Stimulated activated naive CD8-positive, alpha-beta T cell treated with anti-CD3 and anti-CD28 coated beads, Interleukin-15, Interleukin-2, amounts not matched to agents 100 U/mL and 50 U/mL, for 24 hours (primary cell): ENCODE measurements around the gene SCLT1.

Source experiments
- ATAC-seq: fragments of 150-1000 bp; cut with Tn5 transposase; one replicate; pipeline ENCODE4 v1.10.0; 2021
- DNase-seq: peaks from one replicate; pipeline ENCODE4 v3.0.0; 2021

The SCLT1 gene

GRCh38 chr4:128957459-128957858 is 135.9 kb downstream of the SCLT1 start:
- DNase-seq (no peak), ATAC-seq (no peak)

DNA sequence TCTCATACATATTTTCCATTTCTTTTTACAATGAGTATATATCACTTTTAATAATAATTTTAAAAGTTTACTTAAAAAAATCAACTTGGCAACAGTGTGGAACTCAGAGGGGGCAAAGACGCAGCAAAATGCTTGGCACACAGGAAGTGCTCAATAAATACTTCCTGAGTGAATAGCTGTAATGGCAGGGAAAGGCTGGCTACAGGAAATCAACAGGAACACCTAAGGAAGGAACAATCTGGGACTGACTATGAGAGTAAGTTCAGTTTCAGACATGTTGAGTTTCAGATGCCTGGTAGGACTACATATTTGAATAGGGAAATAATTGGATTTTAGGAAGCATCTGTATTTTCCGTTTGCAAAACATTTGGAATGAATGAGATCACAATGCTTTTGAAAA is 137.6 kb downstream of the SCLT1 start:
- DNase-seq (no peak), ATAC-seq (no peak)

GRCh38 chr4:128954941-128955340 is 138.4 kb downstream of the SCLT1 start:
- DNase-seq (no peak), ATAC-seq (no peak)

GRCh38 chr4:128951316-128951715 is 142.0 kb downstream of the SCLT1 start:
- no peak for DNase-seq
- no peak for ATAC-seq

- ATAC-seq (no peak), DNase-seq (no peak)
These were observed 142.5 kb downstream of the SCLT1 start for GRCh38 chr4:128950796-128951195.

GRCh38 chr4:128946916-128947315 is 146.4 kb downstream of the SCLT1 start:
- DNase-seq, result no peak
- ATAC-seq, result no peak

- ATAC-seq, result no peak
- no peak for DNase-seq
These were observed 150.7 kb downstream of the SCLT1 start for GRCh38 chr4:128942607-128943006.

GRCh38 chr4:128940971-128941370 is 152.4 kb downstream of the SCLT1 start:
- ATAC-seq, result no peak

GRCh38 chr4:128930051-128930450 is 163.3 kb downstream of the SCLT1 start:
- ATAC-seq (no peak), DNase-seq (no peak)

More at GRCh38 chr4:128940971-128941370, 152.4 kb downstream of the SCLT1 start:
- DNase-seq, result no peak

DNA sequence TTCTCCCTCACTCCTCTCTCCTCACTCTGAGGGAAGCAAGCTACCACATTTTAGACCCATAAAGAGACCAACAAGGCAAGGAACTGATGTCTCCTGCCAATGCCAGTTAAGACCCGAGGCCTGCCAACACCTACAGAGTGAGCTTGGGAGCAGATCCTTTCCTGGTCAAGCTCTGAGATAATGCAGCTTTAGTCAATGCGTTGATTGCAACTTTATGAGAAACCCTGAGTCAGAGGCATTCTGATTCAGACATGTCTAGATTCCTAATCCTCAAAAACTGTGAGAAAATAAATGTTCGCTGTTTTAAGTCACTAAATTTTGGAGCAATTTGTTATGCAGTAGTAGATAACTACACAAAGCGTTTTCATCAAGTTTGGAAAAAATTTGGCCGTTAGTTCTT is 168.4 kb downstream of the SCLT1 start:
- DNase-seq (no peak), ATAC-seq (no peak)

DNA sequence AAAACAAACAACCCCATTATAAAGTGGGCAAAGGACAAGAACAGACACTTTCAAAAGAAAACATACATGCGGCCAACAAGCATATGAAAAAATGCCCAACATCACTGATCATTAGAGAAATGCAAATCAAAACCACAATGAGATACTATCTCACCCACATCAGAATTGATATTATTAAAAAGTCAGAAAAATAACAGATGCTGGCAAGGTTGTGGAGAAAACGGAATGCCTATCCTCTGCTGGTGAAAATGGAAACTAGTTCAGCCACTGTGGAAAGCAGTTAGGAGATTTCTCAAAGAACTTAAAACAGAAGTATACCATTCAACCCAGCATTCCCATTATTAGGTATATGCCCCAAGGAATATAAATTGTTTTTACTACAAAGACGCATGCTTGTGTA is 171.4 kb downstream of the SCLT1 start:
- ATAC-seq, result no peak
- no peak for DNase-seq

GRCh38 chr4:128917781-128918180 is 175.6 kb downstream of the SCLT1 start:
- no peak for DNase-seq
- ATAC-seq, result peak; percentile 28

GRCh38 chr4:128916832-128917231 is 176.5 kb downstream of the SCLT1 start:
- peak; percentile 3 for DNase-seq
- no peak for ATAC-seq

DNA sequence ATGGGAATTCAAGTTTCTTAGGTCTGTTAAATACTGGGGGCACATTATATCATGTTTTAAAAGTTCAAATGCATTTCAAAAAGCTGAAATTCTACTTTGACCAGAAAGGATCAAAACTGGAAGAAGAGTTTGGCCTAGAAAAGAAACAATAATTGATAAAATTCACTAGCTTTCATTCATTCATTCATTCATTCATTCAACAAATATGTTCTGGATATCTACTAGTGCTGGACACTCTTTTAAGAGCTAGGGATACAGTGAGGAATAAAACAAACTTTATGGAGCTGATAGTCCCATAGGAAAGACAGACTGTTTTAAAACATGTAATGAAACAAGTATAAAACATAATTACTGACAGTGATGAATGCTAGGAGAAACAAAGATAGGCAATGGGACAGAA is 177.8 kb downstream of the SCLT1 start:
- ATAC-seq (no peak), DNase-seq (no peak)

GRCh38 chr4:128913228-128913627 is 180.1 kb downstream of the SCLT1 start:
- no peak for DNase-seq
- ATAC-seq, result no peak

- ATAC-seq, result no peak
- no peak for DNase-seq
These were observed 184.6 kb downstream of the SCLT1 start for GRCh38 chr4:128908735-128909134.

- no peak for ATAC-seq
These were observed 185.4 kb downstream of the SCLT1 start for GRCh38 chr4:128907981-128908380.

GRCh38 chr4:128906581-128906980 is 186.8 kb downstream of the SCLT1 start:
- DNase-seq, result no peak
- ATAC-seq, result no peak

More at GRCh38 chr4:128907981-128908380, 185.4 kb downstream of the SCLT1 start:
- no peak for DNase-seq

GRCh38 chr4:128904821-128905220 is 188.5 kb downstream of the SCLT1 start:
- no peak for DNase-seq
- ATAC-seq, result no peak

GRCh38 chr4:128880662-128881061 is 212.7 kb downstream of the SCLT1 start:
- DNase-seq, result no peak
- ATAC-seq, result no peak

DNA sequence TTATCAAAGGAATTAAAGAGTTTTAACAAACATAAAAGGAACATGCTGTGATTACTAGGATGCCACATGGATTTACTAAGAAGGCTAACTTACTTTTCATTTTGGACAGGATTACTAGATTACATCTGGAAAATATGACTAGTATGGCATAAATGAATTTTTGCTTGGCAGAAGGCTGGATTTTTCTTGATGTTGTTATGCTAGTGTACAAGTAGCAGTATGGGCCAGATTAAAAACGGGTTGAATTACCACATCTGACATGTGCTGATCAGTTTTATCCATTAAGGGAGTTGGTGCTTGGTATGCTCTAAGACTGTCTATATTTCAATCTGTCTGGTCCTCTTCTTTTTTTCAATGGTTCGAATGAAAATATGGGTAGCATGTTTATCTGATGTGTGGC is 213.4 kb downstream of the SCLT1 start:
- no peak for ATAC-seq
- DNase-seq, result no peak

DNA sequence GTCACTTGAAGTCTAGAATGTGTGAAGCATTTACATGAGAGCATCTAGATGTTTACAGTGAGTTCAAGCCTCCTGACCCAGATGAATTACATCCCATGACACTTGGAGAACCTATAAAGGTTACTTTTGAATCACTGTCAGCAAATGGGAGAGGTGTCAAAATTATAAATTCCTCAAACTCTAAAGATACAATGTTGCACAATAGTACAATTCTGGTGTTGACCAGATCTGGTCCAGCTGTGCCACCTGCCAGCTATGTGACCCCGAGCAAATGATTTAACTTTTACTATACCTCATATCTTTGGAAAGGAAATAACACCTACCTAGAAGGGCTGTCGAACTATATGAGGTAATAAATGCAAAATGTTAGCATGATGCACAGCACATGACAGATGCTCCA is 214.1 kb downstream of the SCLT1 start:
- no peak for DNase-seq
- no peak for ATAC-seq

GRCh38 chr4:128877934-128878333 is 215.4 kb downstream of the SCLT1 start:
- ATAC-seq, result no peak

GRCh38 chr4:128876200-128876599 is 217.1 kb downstream of the SCLT1 start:
- ATAC-seq (no peak), DNase-seq (no peak)

More at GRCh38 chr4:128877934-128878333, 215.4 kb downstream of the SCLT1 start:
- DNase-seq, result no peak

- DNase-seq, result no peak
- no peak for ATAC-seq
These were observed 221.4 kb downstream of the SCLT1 start for GRCh38 chr4:128871948-128872347.
